Activated CD4-positive, alpha-beta T cell treated with anti-CD3 and anti-CD28 coated beads, Interleukin-2, amount 50 U/mL, for 16 hours (primary cell): Measurements from ENCODE around the gene LILRB3.
A peak's percentile ranks its signal among the peaks of the same experiment; 100 is the strongest.
"Not testable (repeated sequence)": the region's sequence is repeated elsewhere in the genome, so short reads cannot be mapped to it uniquely, and the experiment has no call there.

Experiments
- DNase-seq: peaks from one replicate; pipeline ENCODE4 v3.0.0-alpha.2; 2020

The LILRB3 gene

GRCh38 chr19:54242234-54242633 lies 19.4 kb upstream of the LILRB3 start:
- not testable (repeated sequence) for DNase-seq

GRCh38 chr19:54240372-54241336 lies 17.8 kb upstream of the LILRB3 start:
- DNase-seq, result not testable (repeated sequence)

GRCh38 chr19:54239491-54240371 lies 16.9 kb upstream of the LILRB3 start:
- DNase-seq, result not testable (repeated sequence)

GRCh38 chr19:54233941-54234340 lies 11.1 kb upstream of the LILRB3 start:
- no peak for DNase-seq

- DNase-seq, result peak; percentile 78
These were observed 8.5 kb upstream of the LILRB3 start for GRCh38 chr19:54231077-54231931.

- no peak for DNase-seq
These were observed 7.2 kb upstream of the LILRB3 start for GRCh38 chr19:54230031-54230430.

GRCh38 chr19:54229146-54229545 lies 6.3 kb upstream of the LILRB3 start:
- no peak for DNase-seq

GRCh38 chr19:54224619-54225018 lies 1.8 kb upstream of the LILRB3 start:
- DNase-seq, result not testable (repeated sequence)

- not testable (repeated sequence) for DNase-seq
These were observed 1.1 kb upstream of the LILRB3 start for GRCh38 chr19:54223937-54224281.

GRCh38 chr19:54223277-54223936 lies 600 bp upstream of the LILRB3 start:
- DNase-seq, result not testable (repeated sequence)

- DNase-seq, result not testable (repeated sequence)
These were observed 860 bp downstream of the LILRB3 start for GRCh38 chr19:54221947-54222346.

GRCh38 chr19:54219702-54220101 lies 3.1 kb downstream of the LILRB3 start:
- DNase-seq, result not testable (repeated sequence)

- no peak for DNase-seq
These were observed 3.7 kb downstream of the LILRB3 start for GRCh38 chr19:54218960-54219661.

GRCh38 chr19:54218259-54218658 lies 4.5 kb downstream of the LILRB3 start:
- no peak for DNase-seq

- DNase-seq, result not testable (repeated sequence)
These were observed 5.1 kb downstream of the LILRB3 start for GRCh38 chr19:54217517-54218247.

GRCh38 chr19:54216869-54217268 lies 5.9 kb downstream of the LILRB3 start:
- no peak for DNase-seq

GRCh38 chr19:54214734-54215133 lies 8.1 kb downstream of the LILRB3 start:
- not testable (repeated sequence) for DNase-seq

- DNase-seq, result not testable (repeated sequence)
These were observed 8.6 kb downstream of the LILRB3 start for GRCh38 chr19:54214217-54214616.

GRCh38 chr19:54211235-54211634 lies 11.6 kb downstream of the LILRB3 start:
- DNase-seq, result no peak

GRCh38 chr19:54209811-54210494 lies 12.9 kb downstream of the LILRB3 start:
- DNase-seq, result no peak
